GM12872 (cell line): ENCODE measurements around the gene MMP14.

ENCODE experiments used
- TF ChIP-seq, protein P1 (sequence below): IDR thresholded peaks from 3 replicates; pipeline ENCODE4 v1.5.1; 2011; ENCODE audit warnings: low read depth, mild to moderate bottlenecking, low read length, moderate library complexity; ENCODE audit not compliant: insufficient read depth

Gene MMP14

GRCh38 chr14:22836301-22837113, at the start of gene MMP14:
Gene MMP14, plus strand, starts transcription at chr14:22836585. Its CDS starts 233 bp downstream, at chr14:22836818.
- TF ChIP-seq, protein P1, sequence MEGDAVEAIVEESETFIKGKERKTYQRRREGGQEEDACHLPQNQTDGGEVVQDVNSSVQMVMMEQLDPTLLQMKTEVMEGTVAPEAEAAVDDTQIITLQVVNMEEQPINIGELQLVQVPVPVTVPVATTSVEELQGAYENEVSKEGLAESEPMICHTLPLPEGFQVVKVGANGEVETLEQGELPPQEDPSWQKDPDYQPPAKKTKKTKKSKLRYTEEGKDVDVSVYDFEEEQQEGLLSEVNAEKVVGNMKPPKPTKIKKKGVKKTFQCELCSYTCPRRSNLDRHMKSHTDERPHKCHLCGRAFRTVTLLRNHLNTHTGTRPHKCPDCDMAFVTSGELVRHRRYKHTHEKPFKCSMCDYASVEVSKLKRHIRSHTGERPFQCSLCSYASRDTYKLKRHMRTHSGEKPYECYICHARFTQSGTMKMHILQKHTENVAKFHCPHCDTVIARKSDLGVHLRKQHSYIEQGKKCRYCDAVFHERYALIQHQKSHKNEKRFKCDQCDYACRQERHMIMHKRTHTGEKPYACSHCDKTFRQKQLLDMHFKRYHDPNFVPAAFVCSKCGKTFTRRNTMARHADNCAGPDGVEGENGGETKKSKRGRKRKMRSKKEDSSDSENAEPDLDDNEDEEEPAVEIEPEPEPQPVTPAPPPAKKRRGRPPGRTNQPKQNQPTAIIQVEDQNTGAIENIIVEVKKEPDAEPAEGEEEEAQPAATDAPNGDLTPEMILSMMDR, result no peak

GRCh38 chr14:22786685-22787084, 49.7 kb upstream of the MMP14 start:
- TF ChIP-seq, protein P1, result no peak

- TF ChIP-seq, protein P1, result no peak
These were observed 45.1 kb upstream of the MMP14 start for GRCh38 chr14:22791301-22791700.

DNA sequence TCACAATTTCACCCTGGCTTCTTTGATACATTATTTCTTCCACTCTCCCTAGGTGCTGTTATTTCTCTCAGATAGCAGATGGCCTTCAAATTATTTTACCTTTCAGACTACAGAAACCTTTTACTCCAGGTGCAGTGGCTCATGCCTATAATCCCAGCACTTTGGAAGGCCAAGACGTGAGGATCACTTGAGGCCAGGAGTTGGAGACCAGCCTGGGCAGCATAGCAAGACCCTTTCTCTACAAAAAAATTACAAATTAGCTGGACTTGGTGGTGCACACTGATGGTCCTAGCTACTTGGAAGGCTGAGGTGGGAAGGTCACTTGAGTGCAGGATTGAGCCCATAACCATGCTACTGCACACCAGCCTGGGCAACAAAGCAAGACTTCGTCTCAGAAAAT, 44.2 kb upstream of the MMP14 start:
- TF ChIP-seq, protein P1, result no peak

- TF ChIP-seq, protein P1, result no peak
These were observed 42.4 kb upstream of the MMP14 start for GRCh38 chr14:22793976-22794375.

DNA sequence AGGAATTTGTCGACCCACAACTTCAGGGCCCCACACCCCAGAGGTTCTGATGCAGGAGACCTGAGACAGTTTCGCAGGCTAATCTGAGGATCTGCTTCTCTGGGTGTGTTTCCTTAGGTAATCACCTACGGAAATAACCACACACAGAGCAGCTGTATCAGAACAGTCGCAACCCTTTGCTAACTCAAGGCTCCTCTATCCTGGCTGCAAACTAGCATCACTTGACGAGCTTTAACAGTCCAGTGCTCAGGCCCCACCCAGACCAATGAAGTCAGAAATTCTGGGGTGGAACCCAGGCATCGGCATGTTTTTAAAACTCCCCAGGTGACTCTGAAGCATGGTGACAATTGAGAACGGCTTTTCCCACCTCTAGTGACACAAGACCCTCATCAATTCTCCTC, 41.8 kb upstream of the MMP14 start:
- TF ChIP-seq, protein P1, result no peak

- TF ChIP-seq, protein P1, result no peak
These were observed 40.2 kb upstream of the MMP14 start for GRCh38 chr14:22796087-22796707.
